Uterus (tissue), 4 donors: ENCODE results near the gene ASCC3. TPM values are rescaled to one million over a fixed set of nuclear protein-coding genes. Genes with fewer than 3 reads are reported as not detected.
A peak's percentile ranks its signal among the peaks of the same experiment; 100 is the strongest.

Source experiments
- DNase-seq, 2 donors: peaks; one replicate each; pipeline ENCODE4 v3.0.0-alpha.2; 2019 to 2020
- H3K27ac ChIP-seq, 2 donors: fragments of 200-600 bp; sonication (generic); 1 replicate in 1 of 2; 2 replicates in 1 of 2; pipeline ENCODE4 v1.5.1; 2016 to 2018
- H3K27me3 ChIP-seq, 2 donors: fragments of 200-600 bp; sonication (generic); one replicate each; pipeline ENCODE4 v1.5.1; 2018 to 2019; ENCODE audit warnings: control low read depth in 1 of 2
- H3K36me3 ChIP-seq, 2 donors: fragments of 200-600 bp; sonication (generic); one replicate each; pipeline ENCODE4 v1.5.1; 2019; ENCODE audit warnings: control low read depth in 1 of 2
- H3K4me1 ChIP-seq, 2 donors: fragments of 200-600 bp; sonication (generic); one replicate each; pipeline ENCODE4 v1.5.1; 2018 to 2019; ENCODE audit warnings: control low read depth in 1 of 2
- H3K4me3 ChIP-seq, 2 donors: fragments of 200-600 bp; sonication (generic); 1 replicate in 1 of 2; 2 replicates in 1 of 2; pipeline ENCODE4 v1.5.1; 2018 to 2019; ENCODE audit warnings: mild to moderate bottlenecking in 1 of 2
- H3K9me3 ChIP-seq, 2 donors: fragments of 200-600 bp; sonication (generic); one replicate each; pipeline ENCODE4 v1.5.1; 2019; ENCODE audit warnings: control low read depth in 1 of 2
- POLR2A ChIP-seq, 2 donors: fragments of 450-650 bp; IDR thresholded peaks; one replicate each; pipeline ENCODE4 v1.6.1; 2016; ENCODE audit warnings: antibody characterized with exemption in 2 of 2, mild to moderate bottlenecking in 1 of 2, moderate library complexity in 1 of 2
- intact Hi-C: fragments of 100-400 bp; cut with DNase I; formaldehyde crosslinking; loops from one replicate; pipeline ENCODE4 v1.15.1; 2023; ENCODE audit warnings: low total_unique reads
- total RNA-seq, 4 donors: library from RNA; depleted of rRNA in 3 of 4; stranded (reverse); fragments of >200 nt in 3 of 4; gene quantifications; one replicate each; pipeline versions ENCODE4 v1.1.0 to v1.2.4, GENCODE V29; 2014 to 2023
- TF ChIP-seq, protein P1 (sequence below), 4 experiments: fragments of 200-600 bp in 2 of 4; fragments of 450-650 bp in 2 of 4; sonication (generic) in 2 of 4; IDR thresholded peaks; one replicate each; pipeline ENCODE4 v1.5.1; 2016 to 2019; ENCODE audit warnings: antibody characterized with exemption in 4 of 4, mild to moderate bottlenecking in 2 of 4, moderate library complexity in 1 of 4
- donor health status: DM: yes; HTN: yes; CAD: no.

The ASCC3 gene
- total RNA-seq, 4 donors from 2014 or later = 14.3 to 92.4 (median 33.2) TPM

GRCh38 chr6:100719883-100720682 is 161.0 kb downstream of the ASCC3 start:
- Histone ChIP-seq H3K27ac (no peak overlapping the region), H3K4me1 (no peaks in the 10 kb centered on the region), H3K36me3 (no peaks in the 10 kb centered on the region), H3K4me3 (no peak overlapping the region), H3K27me3 (no peaks in the 10 kb centered on the region), H3K9me3 (no peaks in the 10 kb centered on the region)
- DNase-seq = no peak
- TF ChIP-seq POLR2A (IDR thresholded peaks at IDR 0.05) = no peak
- TF ChIP-seq, protein P1, sequence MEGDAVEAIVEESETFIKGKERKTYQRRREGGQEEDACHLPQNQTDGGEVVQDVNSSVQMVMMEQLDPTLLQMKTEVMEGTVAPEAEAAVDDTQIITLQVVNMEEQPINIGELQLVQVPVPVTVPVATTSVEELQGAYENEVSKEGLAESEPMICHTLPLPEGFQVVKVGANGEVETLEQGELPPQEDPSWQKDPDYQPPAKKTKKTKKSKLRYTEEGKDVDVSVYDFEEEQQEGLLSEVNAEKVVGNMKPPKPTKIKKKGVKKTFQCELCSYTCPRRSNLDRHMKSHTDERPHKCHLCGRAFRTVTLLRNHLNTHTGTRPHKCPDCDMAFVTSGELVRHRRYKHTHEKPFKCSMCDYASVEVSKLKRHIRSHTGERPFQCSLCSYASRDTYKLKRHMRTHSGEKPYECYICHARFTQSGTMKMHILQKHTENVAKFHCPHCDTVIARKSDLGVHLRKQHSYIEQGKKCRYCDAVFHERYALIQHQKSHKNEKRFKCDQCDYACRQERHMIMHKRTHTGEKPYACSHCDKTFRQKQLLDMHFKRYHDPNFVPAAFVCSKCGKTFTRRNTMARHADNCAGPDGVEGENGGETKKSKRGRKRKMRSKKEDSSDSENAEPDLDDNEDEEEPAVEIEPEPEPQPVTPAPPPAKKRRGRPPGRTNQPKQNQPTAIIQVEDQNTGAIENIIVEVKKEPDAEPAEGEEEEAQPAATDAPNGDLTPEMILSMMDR (IDR thresholded peaks at IDR 0.05) = peak in 3 of 4 experiments; percentile 11 to 23 (median 21)
- intact Hi-C loops = no loop called here

DNA sequence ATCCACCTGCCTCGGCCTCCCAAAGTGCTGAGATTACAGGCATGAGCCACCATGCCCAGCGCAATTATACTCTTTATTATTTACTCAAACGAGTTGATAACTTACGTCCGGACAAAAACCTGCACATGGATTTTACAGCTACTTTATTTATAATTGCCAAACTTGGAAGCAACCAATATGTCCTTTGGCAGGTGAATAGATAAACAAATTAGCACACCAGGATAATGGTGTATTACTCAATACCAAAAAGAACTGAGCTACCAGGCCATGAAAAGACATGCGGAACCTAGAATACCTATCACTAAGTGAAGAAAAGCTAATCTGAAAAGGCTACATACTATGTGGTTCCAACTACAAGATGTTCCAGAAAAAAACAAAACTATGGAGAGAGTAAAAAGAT is 168.1 kb downstream of the ASCC3 start:
- Histone ChIP-seq H3K36me3 (no peaks in the 10 kb centered on the region), H3K4me1 (no peaks in the 10 kb centered on the region), H3K27me3 (no peaks in the 10 kb centered on the region), H3K4me3 (no peak overlapping the region), H3K27ac (no peak overlapping the region), H3K9me3 (no peaks in the 10 kb centered on the region)
- no peak for TF ChIP-seq POLR2A (IDR thresholded peaks at IDR 0.05)
- TF ChIP-seq, protein P1 (IDR thresholded peaks at IDR 0.05) = no peak
- no peak for DNase-seq
- intact Hi-C loops = no loop called here

GRCh38 chr6:100706491-100706890 is 174.6 kb downstream of the ASCC3 start:
- Histone ChIP-seq H3K9me3 (no peaks in the 10 kb centered on the region), H3K4me1 (no peaks in the 10 kb centered on the region), H3K4me3 (no peak overlapping the region), H3K27ac (no peak overlapping the region), H3K36me3 (no peaks in the 10 kb centered on the region), H3K27me3 (no peaks in the 10 kb centered on the region)
- no peak for DNase-seq
- intact Hi-C loops = no loop called here
- TF ChIP-seq POLR2A (IDR thresholded peaks at IDR 0.05) = no peak
- TF ChIP-seq, protein P1 (IDR thresholded peaks at IDR 0.05) = no peak

- no peak for DNase-seq
- TF ChIP-seq, protein P1 (IDR thresholded peaks at IDR 0.05) = no peak
- TF ChIP-seq POLR2A (IDR thresholded peaks at IDR 0.05) = no peak
- no peaks in the 10 kb centered on the region for H3K27me3 ChIP-seq
- no peaks in the 10 kb centered on the region for H3K9me3 ChIP-seq
- no peak overlapping the region for H3K27ac ChIP-seq
- no peak overlapping the region for H3K4me3 ChIP-seq
- no peaks in the 10 kb centered on the region for H3K4me1 ChIP-seq
- intact Hi-C loops = no loop called here
- H3K36me3 ChIP-seq = no peaks in the 10 kb centered on the region
Observed at GRCh38 chr6:100704961-100705360, 176.2 kb downstream of the ASCC3 start.

DNA sequence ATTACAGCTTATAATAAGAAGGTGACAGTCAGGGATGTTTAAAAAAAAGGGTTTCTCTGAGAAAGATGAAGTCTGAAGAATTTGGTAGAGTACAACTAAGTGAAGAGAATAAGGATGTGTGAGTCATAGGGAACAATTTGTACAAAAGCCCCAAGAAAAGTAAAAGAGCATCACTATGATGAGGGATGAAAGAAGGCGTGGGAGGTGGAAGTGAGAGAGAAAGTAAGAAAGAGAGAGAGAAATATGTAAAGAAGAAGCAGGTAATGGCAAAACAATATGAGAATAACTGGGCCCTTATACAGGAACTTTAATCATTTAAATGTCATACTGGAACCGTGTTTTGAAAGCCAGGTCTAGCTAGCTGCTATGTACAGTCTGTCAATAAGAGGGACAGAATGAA is 179.4 kb downstream of the ASCC3 start:
- DNase-seq = no peak
- no peaks in the 10 kb centered on the region for H3K4me1 ChIP-seq
- intact Hi-C loops = no loop called here

More for the DNA sequence above, 179.4 kb downstream of the ASCC3 start:
- H3K9me3 ChIP-seq = no peaks in the 10 kb centered on the region
- H3K36me3 ChIP-seq = no peaks in the 10 kb centered on the region
- TF ChIP-seq, protein P1 (IDR thresholded peaks at IDR 0.05) = no peak
- no peak for TF ChIP-seq POLR2A (IDR thresholded peaks at IDR 0.05)
- no peak overlapping the region for H3K4me3 ChIP-seq
- H3K27me3 ChIP-seq = no peaks in the 10 kb centered on the region
- no peak overlapping the region for H3K27ac ChIP-seq
